HT-29 (cell line): ENCODE measurements around the gene DLGAP4. TPM values are rescaled to one million over a fixed set of nuclear protein-coding genes. Genes with fewer than 3 reads are reported as not detected.

Experiments used
- DNase-seq: peaks from one replicate; pipeline ENCODE4 v3.0.0-alpha.2; 2015; ENCODE audit warnings: low spot score
- total RNA-seq: library from RNA; depleted of rRNA; stranded (reverse); fragments of >200 nt; shearing (Covaris generic); gene quantifications from 2 replicates; pipeline ENCODE4 v1.2.3, GENCODE V29; 2014

The DLGAP4 gene
- total RNA-seq, 1 experiment from 2014 or later, result 37.0 TPM

DNA sequence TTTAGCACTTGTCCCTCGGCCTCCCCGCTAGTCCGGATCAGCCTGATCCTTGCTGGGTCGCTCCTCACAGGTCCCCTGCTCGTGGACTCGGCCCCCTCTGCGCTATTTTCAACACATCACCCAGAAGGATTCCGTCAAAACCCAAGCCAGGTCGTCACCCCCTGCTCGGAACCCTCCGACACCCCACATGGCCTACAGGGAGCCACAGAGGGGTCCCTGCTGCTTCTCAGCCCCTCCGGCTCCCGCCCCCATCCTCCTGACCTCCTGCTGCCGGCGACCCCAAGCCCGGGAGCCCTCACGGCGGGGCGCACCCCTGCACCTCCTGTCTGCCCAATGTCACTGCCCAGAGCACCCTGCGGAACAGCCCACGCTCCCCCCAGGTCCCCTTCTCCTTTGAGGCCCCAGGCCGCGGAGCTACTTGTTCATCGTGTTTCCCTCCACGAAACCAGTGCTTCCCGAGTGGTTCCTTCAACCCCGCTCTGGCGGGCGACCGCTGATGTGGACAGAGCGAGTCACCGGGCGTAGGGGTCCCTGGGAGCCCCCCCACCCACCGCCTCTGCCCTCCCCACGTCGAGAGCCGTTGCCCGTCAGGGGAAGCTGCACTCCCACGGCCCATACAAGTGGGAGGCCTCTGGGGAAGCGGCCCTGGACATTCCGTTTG, 234.5 kb downstream of the DLGAP4 start:
- no peak for DNase-seq

DNA sequence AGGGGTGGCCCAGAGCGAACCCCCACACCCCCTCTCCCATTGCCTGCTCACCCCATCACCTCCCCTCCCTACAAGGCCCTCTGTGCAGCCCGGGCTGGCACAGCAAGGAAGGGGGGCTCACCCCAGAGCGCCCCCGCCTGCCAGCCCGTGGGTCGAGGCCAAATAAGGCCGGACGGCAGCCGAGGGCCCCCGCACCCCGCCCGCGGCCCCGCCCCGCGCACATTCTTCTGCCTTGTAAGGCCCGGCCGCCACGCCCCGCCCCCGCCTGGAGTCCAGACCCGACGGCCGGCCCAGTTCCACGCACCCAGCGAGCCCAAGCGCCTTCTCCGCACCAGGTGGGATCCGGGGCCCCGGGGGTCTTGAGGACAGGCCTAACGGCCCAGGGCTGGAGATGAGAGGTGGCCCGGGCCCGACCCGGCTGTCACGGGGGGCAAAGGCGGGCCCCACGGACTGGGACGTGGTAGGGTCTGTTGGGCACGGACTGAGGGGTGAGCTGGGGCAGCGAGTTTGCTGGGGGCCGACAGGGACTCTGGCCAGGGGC, 235.2 kb downstream of the DLGAP4 start, which contains the start of gene MYL9:
Gene MYL9, plus strand, starts transcription at position 293 of the 541 bp plus-strand sequence. CDS start 3,366 bp downstream, outside the sequence.
- DNase-seq, result peak; percentile 38

DNA sequence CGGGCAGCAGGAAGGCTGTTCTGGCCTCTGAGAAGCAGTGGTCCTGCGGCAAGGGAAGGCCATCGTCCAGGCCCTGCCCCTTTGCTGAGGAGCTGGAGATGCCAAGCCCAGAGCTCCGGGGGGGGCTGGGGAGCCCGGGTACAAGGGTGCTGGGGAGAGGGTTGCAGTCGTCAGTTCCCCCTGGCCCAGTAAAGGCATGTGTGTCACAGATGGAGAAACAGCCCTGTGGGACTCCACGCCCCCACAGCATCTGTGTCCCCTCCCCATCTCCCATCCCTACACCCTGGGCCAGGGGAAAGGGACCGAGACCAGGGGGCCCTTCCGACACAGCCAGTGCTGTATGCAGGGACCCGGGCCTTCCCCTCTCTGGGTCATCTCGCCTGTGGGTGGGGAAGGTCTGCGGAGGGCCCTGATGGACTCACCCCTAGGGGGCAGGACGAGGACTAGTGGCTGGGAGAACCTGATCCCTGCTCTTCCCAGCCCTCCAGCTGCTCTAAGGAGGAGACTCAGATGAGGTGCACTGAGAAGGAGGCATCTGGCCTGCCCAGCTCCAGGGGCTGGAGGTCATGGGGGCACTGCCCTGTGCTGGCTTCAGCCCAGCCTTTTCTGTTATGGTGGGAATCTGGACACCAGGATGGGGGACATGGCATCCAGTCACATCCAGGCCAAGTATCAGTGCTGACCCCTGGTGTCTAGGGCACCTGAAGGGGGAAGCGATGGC, 235.8 kb downstream of the DLGAP4 start:
- DNase-seq, result peak; percentile 22

- DNase-seq, result no peak
Observed at GRCh38 chr20:36542516-36543183, 236.5 kb downstream of the DLGAP4 start.

GRCh38 chr20:36543184-36544133, 237.3 kb downstream of the DLGAP4 start:
- no peak for DNase-seq

- DNase-seq, result no peak
Observed at GRCh38 chr20:36544134-36545018, 238.2 kb downstream of the DLGAP4 start.

DNA sequence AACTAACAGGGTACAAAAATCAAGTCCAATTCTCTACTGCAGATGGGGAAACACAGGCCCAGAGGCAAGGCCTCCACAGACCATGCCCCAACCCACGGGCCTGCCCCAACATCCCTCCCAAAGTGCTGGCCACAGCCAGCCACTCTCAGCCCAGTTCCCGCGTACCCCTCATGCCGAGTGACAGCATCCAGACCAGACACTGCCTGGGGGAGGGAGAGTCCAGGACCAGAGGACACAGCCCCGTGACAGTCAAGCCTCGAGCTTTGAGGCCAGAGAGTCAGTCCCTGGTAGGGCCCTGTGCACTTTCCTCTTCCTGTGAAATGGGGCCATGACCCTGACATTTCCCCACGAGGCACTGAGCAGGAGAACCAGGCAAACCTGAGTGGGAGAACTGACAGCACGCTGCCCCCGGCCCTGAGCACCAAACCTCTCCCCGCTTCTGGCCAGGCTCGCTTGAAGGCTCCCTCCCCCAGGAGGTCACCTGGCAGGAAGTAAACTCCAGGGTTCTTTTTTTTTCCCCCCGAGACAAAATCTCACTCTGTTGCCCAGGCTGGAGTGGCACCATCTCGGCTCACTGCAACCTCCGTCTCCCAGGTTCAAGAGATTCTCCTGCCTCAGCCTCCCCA, 240.1 kb downstream of the DLGAP4 start:
- DNase-seq, result no peak

DNA sequence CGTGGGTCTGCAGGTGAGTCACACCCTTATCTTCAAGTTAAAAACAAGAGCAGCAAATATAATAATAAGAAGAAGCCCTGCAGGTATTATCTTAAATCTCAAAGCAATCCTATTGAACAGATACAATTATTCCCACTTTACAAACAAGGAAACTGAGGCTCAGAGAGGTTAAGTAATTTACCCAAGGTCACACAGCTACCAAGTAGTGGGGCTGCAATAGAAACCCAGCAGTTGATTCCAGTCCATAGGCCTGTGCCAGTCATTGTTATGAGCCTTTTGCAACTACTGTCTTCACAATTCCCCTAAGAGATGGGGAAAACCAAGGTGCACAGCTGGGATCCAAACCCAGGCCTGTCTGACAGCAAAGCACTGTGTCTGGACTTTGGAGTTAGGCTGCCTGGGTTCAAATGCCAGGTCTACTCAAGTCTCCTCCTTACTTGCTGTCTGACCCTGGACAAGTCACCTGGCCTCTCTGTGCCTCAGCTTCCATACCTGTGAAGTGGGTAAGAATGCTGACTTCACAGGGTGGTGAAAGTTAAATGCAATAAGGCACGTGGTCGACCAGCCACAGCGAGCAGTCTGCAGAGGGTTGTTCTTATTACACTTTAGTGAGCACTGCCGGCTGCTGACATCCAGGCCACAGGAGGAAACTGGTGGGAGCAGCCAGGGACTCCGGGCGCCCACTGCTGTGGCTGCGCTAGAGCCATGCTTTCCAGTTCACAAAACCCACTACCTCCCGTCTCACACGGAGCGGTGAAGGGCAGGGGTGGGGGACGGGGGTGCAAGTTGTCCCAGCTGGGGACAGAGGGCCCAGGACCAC, 241.3 kb downstream of the DLGAP4 start:
- DNase-seq, result no peak

DNA sequence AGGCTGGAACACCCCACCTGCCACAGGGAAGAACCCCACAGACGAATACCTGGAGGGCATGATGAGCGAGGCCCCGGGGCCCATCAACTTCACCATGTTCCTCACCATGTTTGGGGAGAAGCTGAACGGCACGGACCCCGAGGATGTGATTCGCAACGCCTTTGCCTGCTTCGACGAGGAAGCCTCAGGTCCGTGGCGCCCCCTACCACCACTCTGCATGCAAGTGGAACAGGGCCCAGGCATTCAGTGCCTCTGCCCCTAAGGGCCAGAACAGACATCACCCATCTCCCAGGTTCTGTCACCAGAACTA, 241.8 kb downstream of the DLGAP4 start:
- DNase-seq, result no peak

GRCh38 chr20:36548704-36549627, 242.8 kb downstream of the DLGAP4 start:
- DNase-seq, result no peak

GRCh38 chr20:36549628-36549941, 243.4 kb downstream of the DLGAP4 start:
- DNase-seq, result no peak

- no peak for DNase-seq
Observed at GRCh38 chr20:36549942-36550789, 244.0 kb downstream of the DLGAP4 start.

DNA sequence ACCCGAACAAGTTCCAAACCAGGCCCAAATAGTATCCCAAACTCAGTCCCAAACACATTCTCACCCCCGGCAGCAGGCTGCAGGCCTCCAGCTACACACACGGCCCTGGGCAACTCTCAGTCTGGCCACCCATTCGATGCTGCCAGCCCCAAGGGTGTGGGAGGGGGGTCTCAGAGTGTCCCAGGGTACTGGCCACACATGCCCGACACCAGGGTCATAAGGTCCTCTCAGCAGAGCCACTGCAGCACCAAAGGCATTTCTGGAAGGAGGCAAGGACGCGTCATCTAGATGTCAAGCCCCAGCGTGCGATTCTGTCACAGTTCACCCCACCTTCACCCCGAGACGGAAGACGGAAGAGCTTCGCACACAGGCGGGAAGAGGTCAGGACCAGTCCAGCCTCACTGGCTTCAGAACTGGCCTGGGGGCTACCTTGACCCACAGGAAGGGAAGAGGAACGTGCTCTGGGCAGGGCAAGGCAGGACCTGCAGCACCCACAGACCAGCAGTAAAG, 244.7 kb downstream of the DLGAP4 start:
- DNase-seq, result no peak

GRCh38 chr20:36555248-36555647, 249.1 kb downstream of the DLGAP4 start:
- no peak for DNase-seq

DNA sequence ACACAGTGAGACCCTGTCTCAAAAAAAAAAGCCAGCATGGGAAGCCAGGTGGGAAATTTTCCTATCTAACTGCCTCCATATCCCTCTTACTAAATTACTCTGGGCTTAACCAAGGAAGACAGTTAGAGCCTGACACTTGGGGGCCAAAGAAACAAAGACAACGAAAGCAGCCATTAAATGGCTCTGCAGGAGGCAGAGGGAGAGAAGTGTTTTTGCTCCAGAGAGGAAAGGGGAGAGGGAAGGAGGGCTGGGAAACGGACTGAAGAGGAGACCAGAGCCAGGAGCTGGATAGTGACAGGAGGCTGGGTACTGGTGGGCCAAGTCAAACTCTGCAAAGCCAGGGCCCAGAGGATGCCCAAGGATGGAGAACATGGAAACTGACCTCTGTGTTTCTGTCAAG, 256.6 kb downstream of the DLGAP4 start:
- no peak for DNase-seq

DNA sequence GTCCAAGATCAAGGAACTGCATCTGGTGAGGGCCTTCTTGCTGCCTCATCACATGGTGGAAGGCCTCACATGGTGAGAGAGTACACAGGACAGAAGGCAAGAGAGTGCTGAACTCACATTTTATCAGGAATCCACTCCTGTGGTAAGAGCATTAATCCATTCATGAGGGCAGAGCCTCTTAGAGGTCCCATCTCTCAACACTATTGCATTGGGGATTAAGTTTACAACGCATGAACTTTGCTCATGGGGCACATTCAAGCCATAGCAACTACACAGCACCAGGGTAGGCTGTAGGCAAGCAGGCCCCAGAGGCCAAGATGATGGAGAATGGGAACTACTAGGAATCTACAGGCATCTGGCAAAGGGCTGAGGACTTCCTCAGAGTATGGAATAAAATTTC, 257.2 kb downstream of the DLGAP4 start:
- DNase-seq, result no peak
